ENCODE measurements around the gene COA1. TPM values are rescaled to one million over a fixed set of nuclear protein-coding genes. Genes with fewer than 3 reads are reported as not detected.
A peak's percentile ranks its signal among the peaks of the same experiment; 100 is the strongest.

COA1 gene
- total RNA-seq, 4 donors from 2014 or later: 20.5 to 59.1 (median 42.3) TPM

- Histone ChIP-seq H3K9me3 (no peaks in the 10 kb centered on the region), H3K27me3 (no peaks in the 10 kb centered on the region), H3K4me3 (no peak overlapping the region), H3K27ac (no peak overlapping the region), H3K4me1 (peaks cover 4 to 43% (median 12%) of the 10 kb centered on the region in 3 donors), H3K36me3 (peaks cover 4 to 27% (median 5%) of the 10 kb centered on the region in 3 donors)
- TF ChIP-seq POLR2A (IDR thresholded peaks at IDR 0.05) (no peak), CTCF (IDR thresholded peaks at IDR 0.05) (no peak)
- DNase-seq: no peak
- intact Hi-C loops (cut with DNase I): no loop called here
- 49 to 75% methylated on average over 3 of the region's 3 CpGs for WGBS, 2 donors
Observed at GRCh38 chr7:43771128-43771527, 41.8 kb upstream of the COA1 start.

DNA sequence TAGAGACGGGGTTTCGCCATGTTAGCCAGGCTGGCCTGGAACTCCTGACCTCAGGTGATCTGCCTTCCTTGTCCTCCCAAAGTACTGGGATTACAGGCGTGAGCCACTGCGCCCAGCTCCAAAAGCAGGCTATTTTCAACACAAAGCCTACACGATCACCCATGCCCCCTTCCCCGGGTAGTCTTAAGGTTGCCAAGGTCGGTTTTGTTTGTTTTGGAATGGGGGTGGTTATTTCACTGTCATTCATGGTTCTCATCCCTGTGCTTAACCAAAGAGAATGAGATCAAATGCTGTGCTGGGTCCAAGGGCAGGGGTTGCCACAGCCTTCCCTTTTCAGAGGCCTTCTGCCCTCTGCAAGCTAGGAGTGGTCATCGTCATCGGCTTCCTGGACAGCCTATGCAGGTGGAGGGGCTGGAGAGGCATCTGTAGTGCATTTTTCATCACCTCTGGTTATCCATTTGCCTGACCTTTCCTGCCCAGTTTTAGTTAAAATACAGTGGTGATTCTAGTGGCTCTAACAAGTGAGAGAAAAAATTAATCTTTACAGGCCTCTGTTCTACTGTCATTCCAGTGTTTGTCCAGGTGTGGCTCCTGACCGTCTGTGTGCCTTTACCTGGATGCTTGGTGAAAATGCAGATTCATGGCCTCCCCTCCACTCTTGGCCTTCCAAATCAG is 40.6 kb upstream of the COA1 start:
- DNase-seq: no peak
- intact Hi-C loops (cut with DNase I): no loop called here
- Histone ChIP-seq H3K4me1 (peaks cover 11 to 53% (median 18%) of the 10 kb centered on the region in 3 donors), H3K36me3 (peaks cover 4 to 27% (median 5%) of the 10 kb centered on the region in 3 donors), H3K27ac (no peak overlapping the region), H3K27me3 (no peaks in the 10 kb centered on the region), H3K4me3 (no peak overlapping the region), H3K9me3 (no peaks in the 10 kb centered on the region)
- WGBS, 2 donors: 79 to 81% methylated on average over 7 to 10 of the region's 10 CpGs
- TF ChIP-seq POLR2A (IDR thresholded peaks at IDR 0.05) (no peak), CTCF (IDR thresholded peaks at IDR 0.05) (no peak)

- no peak overlapping the region for H3K4me3 ChIP-seq
- H3K9me3 ChIP-seq: no peaks in the 10 kb centered on the region
- H3K27ac ChIP-seq: peak overlapping the region in 1 of 4 donors; percentile 64
- DNase-seq: no peak
- no peak for TF ChIP-seq POLR2A (IDR thresholded peaks at IDR 0.05)
- TF ChIP-seq CTCF (IDR thresholded peaks at IDR 0.05): no peak
- peaks cover 4 to 27% (median 5%) of the 10 kb centered on the region in 3 donors for H3K36me3 ChIP-seq
- no peaks in the 10 kb centered on the region for H3K27me3 ChIP-seq
- WGBS, 2 donors: 82 to 95% methylated on average over 4 to 5 of the region's 5 CpGs
- peaks cover 17 to 59% (median 24%) of the 10 kb centered on the region in 3 donors for H3K4me1 ChIP-seq
- intact Hi-C loops (cut with DNase I): no loop called here
Observed at GRCh38 chr7:43769281-43769680, 40.0 kb upstream of the COA1 start.

- intact Hi-C loops (cut with DNase I): no loop called here
- 88 to 92% methylated on average over 2 to 4 of the region's 4 CpGs for WGBS, 2 donors
Observed at GRCh38 chr7:43768887-43769272, 39.6 kb upstream of the COA1 start.

More at GRCh38 chr7:43768887-43769272, 39.6 kb upstream of the COA1 start:
- Histone ChIP-seq H3K9me3 (no peaks in the 10 kb centered on the region), H3K36me3 (peaks cover 4 to 27% (median 5%) of the 10 kb centered on the region in 3 donors), H3K4me3 (no peak overlapping the region), H3K27ac (peak overlapping the region in 2 of 4 donors; percentile 64 to 69), H3K4me1 (peaks cover 20 to 63% (median 25%) of the 10 kb centered on the region in 3 donors), H3K27me3 (no peaks in the 10 kb centered on the region)
- DNase-seq: no peak
- TF ChIP-seq POLR2A (IDR thresholded peaks at IDR 0.05) (no peak), CTCF (IDR thresholded peaks at IDR 0.05) (no peak)

Data from esophagus squamous epithelium (tissue), 5 donors.